K562 (cell line): ENCODE results near the gene STRA6. TPM values are rescaled to one million over a fixed set of nuclear protein-coding genes. Genes with fewer than 3 reads are reported as not detected.

Source experiments
- ATAC-seq: fragments of 200-7000 bp; cut with Tn5 transposase; 3 replicates; pipeline ENCODE4 v1.9.1; 2020; ENCODE audit warnings: moderate library complexity
- BruUV-seq: library from RNA; stranded (reverse); fragments of 400-500 nt; replicated peaks from 2 replicates; lab custom pipeline; 2021; lab: Mats Ljungman, UMichigan
- CTCF ChIA-PET: fragments of 300-600 bp; formaldehyde crosslinking; extraction: SDS; loops from one replicate; lab custom pipeline; 2021; ENCODE audit warnings: low intra/inter-chr PET ratio; lab: Yijun Ruan, JAX
- POLR2A ChIA-PET: fragments of 300-600, 350-650 bp; sonication (Branson Sonifier 250); formaldehyde crosslinking; extraction: SDS; loops from one replicate; lab custom pipeline; 2021; ENCODE audit warnings: antibody characterized with exemption, inconsistent platforms; lab: Yijun Ruan, JAX
- DNase-seq, 4 experiments: peaks; one replicate each; pipeline versions ENCODE4 v3.0.0 to v3.0.0-alpha.2; 2011 to 2018; ENCODE audit warnings: low spot score in 3 of 4, mixed read lengths in 3 of 4; ENCODE audit errors: extremely low read depth in 1 of 4
- FAIRE-seq: peaks from 2 replicates; lab custom pipeline; 2011; peaks lifted over from hg19 to GRCh38; lab: Jason Lieb, UNC
- H2AFZ ChIP-seq: 2 replicates; pipeline ENCODE4 v1.6.0; 2011; ENCODE audit warnings: low read depth, low read length, control low read depth, inconsistent platforms
- H3K27ac ChIP-seq: fragments of 200-600 bp; 3 replicates; pipeline ENCODE4 v1.8.0; 2011; ENCODE audit warnings: low read depth, mild to moderate bottlenecking, control low read depth, inconsistent platforms, low read length, moderate library complexity, mixed read lengths; ENCODE audit errors: extremely low read depth
- H3K27me3 ChIP-seq, 2 experiments: fragments of 300-600 bp in 1 of 2; 2 replicates in 1 of 2; 3 replicates in 1 of 2; pipeline versions ENCODE4 v1.6.0 to v1.8.0; 2011; ENCODE audit warnings: inconsistent platforms in 2 of 2, low read length in 2 of 2, mild to moderate bottlenecking in 1 of 2, mixed read lengths in 1 of 2, moderate library complexity in 1 of 2; ENCODE audit not compliant: control insufficient read depth in 2 of 2, insufficient read depth in 2 of 2
- H3K36me3 ChIP-seq: fragments of 300-600 bp; 3 replicates; pipeline ENCODE4 v1.8.0; 2011; ENCODE audit warnings: mild to moderate bottlenecking, low read length, inconsistent platforms; ENCODE audit not compliant: control insufficient read depth, insufficient read depth
- H3K4me1 ChIP-seq, 2 experiments: fragments of 200-600 bp in 1 of 2; replicated peaks in 1 of 2; 2 replicates in 1 of 2; 3 replicates in 1 of 2; pipeline versions ENCODE4 v1.5.1 to v1.8.0; 2011; ENCODE audit warnings: inconsistent platforms in 2 of 2, low read length in 2 of 2, mild to moderate bottlenecking in 1 of 2, mixed read lengths in 1 of 2, moderate library complexity in 1 of 2; ENCODE audit not compliant: control insufficient read depth in 2 of 2, insufficient read depth in 2 of 2
- H3K4me2 ChIP-seq: 2 replicates; pipeline ENCODE4 v1.6.1; 2011; ENCODE audit warnings: low read length, control low read depth, inconsistent platforms, mixed read lengths; ENCODE audit not compliant: insufficient read depth
- H3K4me3 ChIP-seq: fragments of 200-600 bp; sonication (generic), shearing (Covaris generic); 2 replicates; pipeline ENCODE4 v1.5.1; 2016; ENCODE audit warnings: control low read depth, inconsistent platforms
- H3K79me2 ChIP-seq: fragments of 200-600 bp; 3 replicates; pipeline ENCODE4 v1.8.0; 2011; ENCODE audit warnings: low read length, inconsistent platforms; ENCODE audit not compliant: control insufficient read depth, insufficient read depth
- H3K9ac ChIP-seq, 2 experiments: 2 replicates each; pipeline versions ENCODE4 v1.6.0 to v1.6.1; 2011; ENCODE audit warnings: low read depth in 2 of 2, low read length in 2 of 2, control low read depth in 1 of 2, inconsistent platforms in 1 of 2, mild to moderate bottlenecking in 1 of 2, mixed read lengths in 1 of 2; ENCODE audit not compliant: insufficient read depth in 1 of 2
- H3K9me1 ChIP-seq: one replicate; pipeline ENCODE4 v1.6.0; 2011; ENCODE audit warnings: inconsistent platforms, mild to moderate bottlenecking, low read length, moderate library complexity; ENCODE audit not compliant: control insufficient read depth, insufficient read depth
- H3K9me3 ChIP-seq: replicated peaks from 2 replicates; pipeline ENCODE4 v1.5.1; 2011; ENCODE audit warnings: low read depth, low read length, inconsistent platforms; ENCODE audit not compliant: control insufficient read depth, insufficient read depth
- H4K20me1 ChIP-seq: replicated peaks from 2 replicates; pipeline ENCODE4 v1.6.1; 2011; ENCODE audit warnings: low read length, inconsistent platforms, mixed read lengths; ENCODE audit not compliant: control insufficient read depth, insufficient read depth
- HNRNPL ChIP-seq: fragments of 200-400 bp; formaldehyde crosslinking; IDR thresholded peaks from 2 replicates; pipeline ENCODE4 v1.6.1; 2017; ENCODE audit warnings: low read depth, mild to moderate bottlenecking, low read length
- HOMEZ ChIP-seq: fragments of 250-450 bp; sonication (Bioruptor Pico); IDR thresholded peaks from 2 replicates; pipeline ENCODE4 v1.4.0; 2020; ENCODE audit warnings: mild to moderate bottlenecking, moderate library complexity
- SNIP1 ChIP-seq: fragments of 450-650 bp; IDR thresholded peaks from 2 replicates; pipeline ENCODE4 v1.7.1; 2017; ENCODE audit warnings: low read depth, mild to moderate bottlenecking
- ZNF316 ChIP-seq: fragments of 450-650 bp; IDR thresholded peaks from 2 replicates; pipeline ENCODE4 v1.6.1; 2016
- WGBS: fragments of 100-300 bp; shearing (Covaris generic); methylation state at CpG from one replicate; pipeline ENCODE4 v1.1.6; 2016; ENCODE audit warnings: low coverage, mixed read lengths; ENCODE audit not compliant: insufficient coverage; ENCODE audit errors: missing lambda C conversion rate; 5-methylcytosine and 5-hydroxymethylcytosine counted together
- in situ Hi-C: fragments of 300-500 bp; cut with MboI; formaldehyde crosslinking; loops from 4 replicates; pipeline ENCODE4 v1.15.0; 2018; ENCODE audit warnings: inconsistent platforms, mixed read lengths
- intact Hi-C: fragments of 100-400 bp; cut with micrococcal nuclease; formaldehyde crosslinking; loops from 2 replicates; pipeline ENCODE4 v1.14.2; 2022
- polyA plus RNA-seq, 8 experiments: library from polyadenylated mRNA; depleted of rRNA in 4 of 8; stranded (reverse) in 5 of 8; unstranded in 3 of 8; fragments of >200 nt; fragmentation: Nextera tagmentation in 2 of 8; fragmentation: Illumina TruSeq in 1 of 8; extraction: Ambion mirVana in 2 of 8; extraction: Trizol in 1 of 8; gene quantifications; 2 replicates each; pipeline versions ENCODE4 v1.2.1 to v1.2.3, GENCODE V29; 2011 to 2014; ENCODE audit warnings: inconsistent platforms in 1 of 8, missing spikeins in 1 of 8
- total RNA-seq, 7 experiments: library from RNA; depleted of rRNA in 6 of 7; stranded (reverse); fragments of >200 nt in 6 of 7; fragmentation: Illumina TruSeq in 2 of 7; extraction: Trizol in 2 of 7; gene quantifications; 2 replicates each; pipeline versions ENCODE4 v1.2.1 to v1.2.3, GENCODE V29; 2011 to 2021; ENCODE audit warnings: low replicate concordance in 1 of 7
- TF ChIP-seq, protein P1 (sequence below): fragments of 250-450 bp; sonication (Bioruptor Pico); IDR thresholded peaks from 2 replicates; pipeline ENCODE4 v1.5.0; 2021
- TF ChIP-seq, protein P2 (sequence below): fragments of 450-650 bp; IDR thresholded peaks from 2 replicates; pipeline ENCODE4 v1.6.1; 2016; ENCODE audit warnings: mild to moderate bottlenecking, moderate library complexity

The STRA6 gene
- total and polyA plus RNA-seq, 9 of the 15 experiments (the other 6 are each of a cell fraction or from before 2014, with no cell fraction given) = 0.04 to 2.0 (median 0.43) TPM; not detected in 2

- H3K4me1 ChIP-seq = peaks cover 3 to 5% of the 10 kb centered on the region in 2 experiments; a peak in 2 of 5 replicates
- TF ChIP-seq, protein P1, sequence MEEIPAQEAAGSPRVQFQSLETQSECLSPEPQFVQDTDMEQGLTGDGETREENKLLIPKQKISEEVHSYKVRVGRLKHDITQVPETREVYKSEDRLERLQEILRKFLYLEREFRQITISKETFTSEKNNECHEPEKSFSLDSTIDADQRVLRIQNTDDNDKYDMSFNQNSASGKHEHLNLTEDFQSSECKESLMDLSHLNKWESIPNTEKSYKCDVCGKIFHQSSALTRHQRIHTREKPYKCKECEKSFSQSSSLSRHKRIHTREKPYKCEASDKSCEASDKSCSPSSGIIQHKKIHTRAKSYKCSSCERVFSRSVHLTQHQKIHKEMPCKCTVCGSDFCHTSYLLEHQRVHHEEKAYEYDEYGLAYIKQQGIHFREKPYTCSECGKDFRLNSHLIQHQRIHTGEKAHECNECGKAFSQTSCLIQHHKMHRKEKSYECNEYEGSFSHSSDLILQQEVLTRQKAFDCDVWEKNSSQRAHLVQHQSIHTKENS (CRISPR knock-in tag) = no peak
- no peak for TF ChIP-seq SNIP1
- TF ChIP-seq, protein P2, sequence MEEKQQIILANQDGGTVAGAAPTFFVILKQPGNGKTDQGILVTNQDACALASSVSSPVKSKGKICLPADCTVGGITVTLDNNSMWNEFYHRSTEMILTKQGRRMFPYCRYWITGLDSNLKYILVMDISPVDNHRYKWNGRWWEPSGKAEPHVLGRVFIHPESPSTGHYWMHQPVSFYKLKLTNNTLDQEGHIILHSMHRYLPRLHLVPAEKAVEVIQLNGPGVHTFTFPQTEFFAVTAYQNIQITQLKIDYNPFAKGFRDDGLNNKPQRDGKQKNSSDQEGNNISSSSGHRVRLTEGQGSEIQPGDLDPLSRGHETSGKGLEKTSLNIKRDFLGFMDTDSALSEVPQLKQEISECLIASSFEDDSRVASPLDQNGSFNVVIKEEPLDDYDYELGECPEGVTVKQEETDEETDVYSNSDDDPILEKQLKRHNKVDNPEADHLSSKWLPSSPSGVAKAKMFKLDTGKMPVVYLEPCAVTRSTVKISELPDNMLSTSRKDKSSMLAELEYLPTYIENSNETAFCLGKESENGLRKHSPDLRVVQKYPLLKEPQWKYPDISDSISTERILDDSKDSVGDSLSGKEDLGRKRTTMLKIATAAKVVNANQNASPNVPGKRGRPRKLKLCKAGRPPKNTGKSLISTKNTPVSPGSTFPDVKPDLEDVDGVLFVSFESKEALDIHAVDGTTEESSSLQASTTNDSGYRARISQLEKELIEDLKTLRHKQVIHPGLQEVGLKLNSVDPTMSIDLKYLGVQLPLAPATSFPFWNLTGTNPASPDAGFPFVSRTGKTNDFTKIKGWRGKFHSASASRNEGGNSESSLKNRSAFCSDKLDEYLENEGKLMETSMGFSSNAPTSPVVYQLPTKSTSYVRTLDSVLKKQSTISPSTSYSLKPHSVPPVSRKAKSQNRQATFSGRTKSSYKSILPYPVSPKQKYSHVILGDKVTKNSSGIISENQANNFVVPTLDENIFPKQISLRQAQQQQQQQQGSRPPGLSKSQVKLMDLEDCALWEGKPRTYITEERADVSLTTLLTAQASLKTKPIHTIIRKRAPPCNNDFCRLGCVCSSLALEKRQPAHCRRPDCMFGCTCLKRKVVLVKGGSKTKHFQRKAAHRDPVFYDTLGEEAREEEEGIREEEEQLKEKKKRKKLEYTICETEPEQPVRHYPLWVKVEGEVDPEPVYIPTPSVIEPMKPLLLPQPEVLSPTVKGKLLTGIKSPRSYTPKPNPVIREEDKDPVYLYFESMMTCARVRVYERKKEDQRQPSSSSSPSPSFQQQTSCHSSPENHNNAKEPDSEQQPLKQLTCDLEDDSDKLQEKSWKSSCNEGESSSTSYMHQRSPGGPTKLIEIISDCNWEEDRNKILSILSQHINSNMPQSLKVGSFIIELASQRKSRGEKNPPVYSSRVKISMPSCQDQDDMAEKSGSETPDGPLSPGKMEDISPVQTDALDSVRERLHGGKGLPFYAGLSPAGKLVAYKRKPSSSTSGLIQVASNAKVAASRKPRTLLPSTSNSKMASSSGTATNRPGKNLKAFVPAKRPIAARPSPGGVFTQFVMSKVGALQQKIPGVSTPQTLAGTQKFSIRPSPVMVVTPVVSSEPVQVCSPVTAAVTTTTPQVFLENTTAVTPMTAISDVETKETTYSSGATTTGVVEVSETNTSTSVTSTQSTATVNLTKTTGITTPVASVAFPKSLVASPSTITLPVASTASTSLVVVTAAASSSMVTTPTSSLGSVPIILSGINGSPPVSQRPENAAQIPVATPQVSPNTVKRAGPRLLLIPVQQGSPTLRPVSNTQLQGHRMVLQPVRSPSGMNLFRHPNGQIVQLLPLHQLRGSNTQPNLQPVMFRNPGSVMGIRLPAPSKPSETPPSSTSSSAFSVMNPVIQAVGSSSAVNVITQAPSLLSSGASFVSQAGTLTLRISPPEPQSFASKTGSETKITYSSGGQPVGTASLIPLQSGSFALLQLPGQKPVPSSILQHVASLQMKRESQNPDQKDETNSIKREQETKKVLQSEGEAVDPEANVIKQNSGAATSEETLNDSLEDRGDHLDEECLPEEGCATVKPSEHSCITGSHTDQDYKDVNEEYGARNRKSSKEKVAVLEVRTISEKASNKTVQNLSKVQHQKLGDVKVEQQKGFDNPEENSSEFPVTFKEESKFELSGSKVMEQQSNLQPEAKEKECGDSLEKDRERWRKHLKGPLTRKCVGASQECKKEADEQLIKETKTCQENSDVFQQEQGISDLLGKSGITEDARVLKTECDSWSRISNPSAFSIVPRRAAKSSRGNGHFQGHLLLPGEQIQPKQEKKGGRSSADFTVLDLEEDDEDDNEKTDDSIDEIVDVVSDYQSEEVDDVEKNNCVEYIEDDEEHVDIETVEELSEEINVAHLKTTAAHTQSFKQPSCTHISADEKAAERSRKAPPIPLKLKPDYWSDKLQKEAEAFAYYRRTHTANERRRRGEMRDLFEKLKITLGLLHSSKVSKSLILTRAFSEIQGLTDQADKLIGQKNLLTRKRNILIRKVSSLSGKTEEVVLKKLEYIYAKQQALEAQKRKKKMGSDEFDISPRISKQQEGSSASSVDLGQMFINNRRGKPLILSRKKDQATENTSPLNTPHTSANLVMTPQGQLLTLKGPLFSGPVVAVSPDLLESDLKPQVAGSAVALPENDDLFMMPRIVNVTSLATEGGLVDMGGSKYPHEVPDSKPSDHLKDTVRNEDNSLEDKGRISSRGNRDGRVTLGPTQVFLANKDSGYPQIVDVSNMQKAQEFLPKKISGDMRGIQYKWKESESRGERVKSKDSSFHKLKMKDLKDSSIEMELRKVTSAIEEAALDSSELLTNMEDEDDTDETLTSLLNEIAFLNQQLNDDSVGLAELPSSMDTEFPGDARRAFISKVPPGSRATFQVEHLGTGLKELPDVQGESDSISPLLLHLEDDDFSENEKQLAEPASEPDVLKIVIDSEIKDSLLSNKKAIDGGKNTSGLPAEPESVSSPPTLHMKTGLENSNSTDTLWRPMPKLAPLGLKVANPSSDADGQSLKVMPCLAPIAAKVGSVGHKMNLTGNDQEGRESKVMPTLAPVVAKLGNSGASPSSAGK = no peak
- no peak for TF ChIP-seq HNRNPL
- TF ChIP-seq HOMEZ (CRISPR knock-in tag) = no peak
- no peak for TF ChIP-seq ZNF316
These were observed 11.9 kb upstream of the STRA6 start for GRCh38 chr15:74214324-74215021.

More at GRCh38 chr15:74214324-74215021, 11.9 kb upstream of the STRA6 start:
- ATAC-seq (no peak), DNase-seq (no peak), FAIRE-seq (no peak)
- POLR2A ChIA-PET = no interaction called here
- no TSS peak for BruUV-seq
- in situ Hi-C loops = no loop called here
- CTCF ChIA-PET = no interaction called here
- H3K9me3 ChIP-seq = no peaks in the 10 kb centered on the region
- H3K79me2 ChIP-seq = no peaks in the 10 kb centered on the region
- 7% methylated on average over 6 of the region's 6 CpGs for WGBS
- H3K27ac ChIP-seq = no peak overlapping the region
- H2AFZ ChIP-seq = no peak overlapping the region
- no peak overlapping the region for H3K4me3 ChIP-seq
- intact Hi-C loops = no loop called here
- peaks cover 9 to 38% of the 10 kb centered on the region in 2 experiments; a peak in 3 of 5 replicates for H3K27me3 ChIP-seq
- peaks cover 8% of the 10 kb centered on the region; the same call in 1 of the 2 replicates for H4K20me1 ChIP-seq
- H3K36me3 ChIP-seq = no peaks in the 10 kb centered on the region
- H3K4me2 ChIP-seq = no peak overlapping the region
- H3K9ac ChIP-seq = no peak overlapping the region
- H3K9me1 ChIP-seq = no peaks in the 10 kb centered on the region
